ENCODE measurements around the gene NPTX1.

Gene NPTX1

DNA sequence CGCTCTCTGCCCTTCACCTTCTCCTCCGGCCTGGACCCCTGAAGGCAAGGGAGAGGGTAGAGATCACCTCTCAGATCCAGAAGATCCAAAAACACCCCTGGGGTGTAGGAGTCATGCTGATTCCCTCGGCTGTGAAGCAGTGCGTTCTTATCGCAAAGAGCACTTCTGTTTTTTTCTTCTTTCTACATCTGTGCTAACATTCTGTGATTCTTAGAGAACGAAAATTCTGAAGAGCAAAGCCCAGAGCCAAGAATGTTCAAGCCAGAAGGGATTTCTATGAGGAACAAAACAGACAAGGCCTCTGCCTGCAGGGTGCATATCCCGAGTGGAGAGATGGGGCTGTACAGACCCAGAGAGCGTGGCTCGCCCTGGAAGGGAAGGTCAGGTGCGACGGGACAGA lies 17.2 kb downstream of the NPTX1 start:
- DNase-seq (ENCODE audit: low read depth in 2 of 2), result no peak

DNA sequence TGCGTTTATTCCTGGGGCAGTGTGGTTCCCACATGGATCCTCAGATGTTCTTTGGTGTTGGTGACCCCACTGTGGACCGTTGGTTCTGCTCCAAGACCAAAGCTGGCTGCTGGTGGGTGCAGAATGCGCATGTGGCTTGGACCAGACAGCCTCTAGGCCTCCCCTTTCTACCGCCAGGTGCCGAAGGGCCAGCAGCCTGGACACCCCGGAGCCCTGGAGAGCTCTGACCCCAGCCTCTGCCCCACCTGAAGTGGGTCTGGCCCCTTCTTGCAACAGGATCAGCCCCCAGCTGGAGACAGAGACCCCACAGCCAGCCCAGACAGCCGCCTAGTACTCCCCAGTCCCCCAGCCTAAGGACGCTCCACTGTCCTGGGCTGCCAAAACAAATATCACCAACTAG lies 18.4 kb downstream of the NPTX1 start:
- no peak for DNase-seq (ENCODE audit: low read depth in 2 of 2)

DNA sequence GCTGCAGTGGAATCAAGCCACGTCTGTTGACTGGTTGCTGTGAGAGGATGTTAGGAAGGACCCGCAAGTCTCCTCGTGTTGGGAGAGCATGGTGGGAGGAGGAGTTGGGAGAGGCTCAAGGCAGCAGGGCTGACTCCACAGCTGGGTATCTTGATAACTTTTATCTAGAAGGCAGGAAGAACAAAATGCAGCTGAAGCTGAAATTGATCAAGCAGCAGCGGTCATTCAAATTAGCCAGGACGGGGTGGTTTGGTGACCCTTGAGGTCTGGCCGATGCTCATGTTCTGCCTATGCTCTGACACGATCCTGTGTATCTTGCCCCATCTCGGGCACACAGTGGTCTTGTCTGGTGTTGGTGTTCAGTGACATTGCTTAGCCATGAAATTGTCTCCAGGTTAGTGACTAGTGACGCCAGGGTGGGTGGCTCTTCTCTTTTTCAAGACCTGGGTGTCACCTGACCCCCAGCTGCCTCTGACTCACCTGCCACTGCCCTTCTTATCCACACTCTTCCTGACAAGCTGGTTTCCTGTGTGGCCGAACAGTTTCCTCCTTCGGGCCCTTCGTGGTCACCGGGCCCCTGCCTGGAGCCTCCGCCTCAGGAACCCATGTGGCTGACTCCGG lies 19.1 kb downstream of the NPTX1 start:
- DNase-seq (ENCODE audit: low read depth in 2 of 2), result no peak

DNA sequence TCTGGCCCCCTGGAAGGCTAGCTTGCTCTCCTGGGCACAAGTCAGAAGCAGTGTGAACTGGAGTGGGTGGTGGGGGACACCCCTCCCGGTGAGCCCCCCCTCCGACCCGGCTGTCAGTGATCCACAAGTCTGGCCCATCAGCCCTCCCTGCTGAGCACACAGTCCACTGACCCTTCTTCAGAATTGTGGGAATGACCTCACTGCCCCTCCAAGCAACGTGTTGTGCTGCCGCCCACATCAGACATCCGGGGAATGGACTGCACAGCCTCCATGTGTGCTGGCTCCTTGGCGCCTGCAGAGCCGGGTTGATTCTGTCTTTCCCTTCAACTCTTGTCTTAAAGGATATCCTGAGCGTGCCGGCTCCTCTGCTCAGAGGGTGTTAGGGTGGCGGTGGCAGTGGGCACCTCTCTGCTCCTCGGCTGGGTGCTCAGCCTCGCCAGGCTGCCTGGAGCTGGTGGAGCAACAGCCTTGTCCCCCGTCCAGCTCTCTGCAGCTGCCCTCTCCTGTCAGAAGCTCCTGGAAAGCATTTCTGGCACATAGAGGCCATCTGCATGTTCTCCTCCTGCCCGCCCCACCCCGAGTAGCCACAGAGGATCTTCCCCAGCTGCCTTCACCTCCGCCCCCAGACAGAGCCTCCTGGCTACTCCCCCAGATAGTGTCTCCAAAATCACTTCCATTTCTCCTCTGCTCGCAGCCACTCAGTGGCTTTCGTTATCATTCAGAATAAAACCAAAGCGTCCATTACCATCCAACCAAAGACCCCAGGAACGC lies 19.8 kb downstream of the NPTX1 start:
- no peak for DNase-seq (ENCODE audit: low read depth in 2 of 2)

DNA sequence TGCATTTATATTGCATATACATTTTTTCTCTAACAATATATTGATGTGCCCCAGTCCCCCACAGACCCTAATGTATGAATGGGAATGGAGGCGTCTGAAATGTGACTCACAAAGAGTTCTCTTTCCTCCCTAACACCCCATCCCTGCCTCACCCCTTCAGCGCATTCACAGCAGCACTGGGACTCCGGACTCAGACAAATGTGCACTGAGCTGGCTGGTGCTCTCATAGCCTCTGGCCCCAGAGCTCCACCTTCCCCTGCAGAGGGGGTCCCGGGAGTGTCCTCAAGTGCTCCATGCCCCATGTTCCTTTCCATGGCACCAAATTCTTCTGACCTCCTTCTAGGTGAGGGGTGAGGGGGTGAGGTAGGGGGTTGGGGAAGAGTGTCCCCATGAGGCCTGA lies 20.6 kb downstream of the NPTX1 start:
- DNase-seq (ENCODE audit: low read depth in 2 of 2), result no peak

DNA sequence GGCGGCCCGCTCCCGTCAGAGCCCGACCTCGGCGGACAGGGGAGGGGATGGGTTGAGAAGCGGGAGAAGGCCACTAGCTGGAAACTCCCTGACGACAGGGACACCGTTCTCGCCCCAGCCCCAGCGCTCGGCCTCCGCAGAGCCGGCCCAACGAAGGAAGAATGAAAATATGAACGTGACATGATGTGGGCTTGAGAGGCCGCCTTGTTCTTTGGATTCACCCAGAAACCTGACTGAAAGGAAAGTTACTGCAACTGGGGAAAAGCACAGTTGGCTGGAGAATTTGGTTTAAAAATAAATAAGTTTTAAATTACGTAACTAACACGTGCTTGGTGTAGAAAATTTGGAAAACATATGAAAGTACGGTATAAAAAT lies 21.1 kb downstream of the NPTX1 start:
- DNase-seq (ENCODE audit: low read depth in 2 of 2), result peak in 1 of 2 donors; percentile 44

DNA sequence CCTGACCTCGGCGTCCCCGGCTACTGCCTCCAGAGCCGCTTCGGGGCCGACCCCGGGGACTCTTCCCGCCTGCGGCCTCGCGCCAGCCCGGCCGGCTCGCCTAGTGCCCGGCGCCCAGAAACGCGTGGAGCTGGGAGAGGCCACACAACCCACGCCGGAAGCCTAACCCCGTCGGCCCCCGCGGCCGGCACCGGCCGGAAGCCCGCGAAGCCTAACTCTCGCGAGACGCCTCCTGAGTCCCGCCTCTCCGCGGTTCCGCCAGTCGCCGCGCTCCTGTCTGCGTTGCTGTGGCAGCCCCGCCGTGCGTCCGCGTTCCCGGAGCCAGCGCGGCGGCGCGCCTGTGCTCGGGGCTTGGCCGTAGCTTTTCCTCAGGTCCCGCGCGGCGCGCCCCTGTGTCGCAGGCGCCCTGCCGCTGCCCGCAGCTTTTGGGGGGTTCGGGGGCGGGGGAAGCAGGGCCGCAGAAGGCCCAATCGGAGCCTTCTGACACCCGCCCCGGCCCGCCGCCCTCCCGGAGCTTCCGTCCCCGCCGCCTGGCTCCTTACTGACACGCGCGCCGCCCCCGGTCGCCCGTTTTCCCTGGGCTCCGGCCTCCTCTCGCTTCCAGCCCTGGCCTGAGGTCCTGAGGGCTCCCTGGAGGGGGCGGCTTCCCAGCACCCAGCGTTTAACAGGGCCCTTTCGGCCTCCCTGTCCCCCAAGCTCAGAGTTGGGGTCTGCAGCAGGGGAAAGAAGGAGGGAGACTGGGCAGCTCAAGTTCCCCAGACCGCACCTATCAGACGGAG lies 21.7 kb downstream of the NPTX1 start:
- DNase-seq (ENCODE audit: low read depth in 2 of 2), result peak; percentile 87 to 95

DNA sequence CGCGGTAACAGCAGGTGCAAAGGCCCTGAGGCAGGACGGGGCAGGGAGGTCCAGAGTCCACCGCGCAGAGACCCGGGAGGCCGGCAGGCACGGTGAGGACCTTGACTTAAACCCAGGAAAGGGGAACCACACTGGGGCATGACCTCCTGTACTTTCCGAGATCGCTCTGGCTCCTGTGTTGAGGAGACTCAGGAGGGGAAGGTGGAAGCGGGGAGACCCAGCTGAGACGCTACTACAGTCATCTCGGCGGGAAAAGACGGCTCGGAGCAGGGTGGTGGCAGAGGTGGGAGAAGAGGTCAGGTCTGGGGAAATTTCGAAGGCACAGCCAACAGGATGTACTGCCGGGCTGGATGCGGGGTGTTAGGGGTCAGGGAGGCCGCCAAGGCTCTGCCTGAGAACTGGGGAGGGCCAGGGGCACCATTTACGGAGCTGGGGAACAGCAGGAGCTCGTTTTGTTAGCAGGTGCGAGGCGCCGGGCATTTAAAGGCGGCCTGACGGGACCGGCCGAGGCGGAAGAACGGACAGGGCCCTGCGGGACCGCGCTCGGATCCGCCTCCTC lies 22.3 kb downstream of the NPTX1 start:
- no peak for DNase-seq (ENCODE audit: low read depth in 2 of 2)

DNA sequence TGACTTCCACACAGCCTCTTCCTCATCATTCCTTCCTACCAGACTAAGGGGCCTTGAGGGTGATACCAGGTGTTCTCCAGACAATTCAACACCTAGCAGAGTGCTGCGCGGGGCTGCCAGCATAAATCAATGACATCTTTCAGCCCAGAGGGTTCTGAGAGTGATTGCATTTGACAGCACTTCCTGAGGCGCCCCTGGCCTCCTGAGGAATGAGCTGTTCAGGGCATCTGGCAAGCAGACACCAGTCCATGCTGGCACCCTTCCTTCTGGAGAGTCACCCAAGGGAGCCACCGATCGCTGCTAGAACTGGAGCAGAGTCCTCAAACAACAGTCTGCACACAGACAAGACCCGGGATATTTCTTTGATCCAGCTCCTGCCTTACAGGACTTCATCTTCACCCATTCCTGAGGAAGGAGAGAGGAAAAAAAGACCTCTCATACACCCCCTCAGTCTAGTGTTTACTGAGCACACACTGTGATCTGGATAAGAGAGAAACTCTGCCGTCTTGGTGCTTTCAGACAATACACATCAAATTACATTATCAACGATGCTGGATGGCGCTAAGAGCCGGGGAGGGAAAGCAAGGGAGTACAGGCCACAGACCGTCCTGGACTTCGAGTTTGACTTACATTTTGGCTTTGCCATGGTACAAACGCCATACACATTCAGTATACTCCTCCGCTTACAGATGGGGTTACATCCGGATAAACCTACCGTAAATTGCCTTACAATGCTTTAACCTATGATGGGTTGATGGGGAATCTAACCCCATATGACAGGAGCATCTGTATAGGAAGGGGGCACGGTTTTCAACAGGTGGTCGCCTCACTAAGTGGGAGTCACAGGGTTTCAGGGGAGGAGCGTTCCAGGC lies 23.0 kb downstream of the NPTX1 start:
- no peak for DNase-seq (ENCODE audit: low read depth in 2 of 2)

DNA sequence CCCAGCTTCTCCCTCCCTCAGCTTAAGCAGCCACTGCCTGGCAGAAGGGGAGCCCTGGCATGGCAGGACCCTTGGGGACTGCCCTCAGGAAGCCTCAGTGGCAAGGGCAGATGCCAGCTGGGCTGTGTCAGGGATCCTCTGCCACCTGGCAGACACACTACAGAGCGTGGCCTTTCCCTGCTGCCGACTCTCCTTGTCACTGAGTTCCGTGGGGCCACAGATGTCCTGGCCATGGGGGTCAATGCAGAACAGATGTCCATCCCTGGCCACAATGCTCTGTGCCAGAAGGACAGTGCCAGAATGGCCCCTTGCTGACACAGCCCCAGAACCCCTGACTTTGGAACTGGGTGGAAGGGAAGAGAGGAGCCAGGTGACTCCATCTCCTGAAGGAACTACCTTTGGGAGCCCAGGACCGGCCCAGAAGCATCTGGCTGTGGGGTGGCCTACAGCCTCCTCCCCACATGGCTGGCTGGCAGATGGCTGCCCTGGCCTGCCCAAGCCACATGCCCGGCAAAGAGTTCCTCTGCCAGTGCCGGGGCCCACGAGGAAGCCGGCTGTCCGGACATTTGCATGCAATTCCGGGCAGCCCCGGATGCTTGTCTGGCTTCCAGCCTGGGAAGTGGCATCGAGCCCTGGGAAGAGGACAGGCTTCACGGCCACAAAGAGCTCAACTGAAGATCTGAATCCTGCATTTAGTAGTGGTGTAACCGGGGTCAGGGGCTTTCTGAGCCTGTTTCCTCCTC lies 24.1 kb downstream of the NPTX1 start:
- no peak for DNase-seq (ENCODE audit: low read depth in 2 of 2)

DNA sequence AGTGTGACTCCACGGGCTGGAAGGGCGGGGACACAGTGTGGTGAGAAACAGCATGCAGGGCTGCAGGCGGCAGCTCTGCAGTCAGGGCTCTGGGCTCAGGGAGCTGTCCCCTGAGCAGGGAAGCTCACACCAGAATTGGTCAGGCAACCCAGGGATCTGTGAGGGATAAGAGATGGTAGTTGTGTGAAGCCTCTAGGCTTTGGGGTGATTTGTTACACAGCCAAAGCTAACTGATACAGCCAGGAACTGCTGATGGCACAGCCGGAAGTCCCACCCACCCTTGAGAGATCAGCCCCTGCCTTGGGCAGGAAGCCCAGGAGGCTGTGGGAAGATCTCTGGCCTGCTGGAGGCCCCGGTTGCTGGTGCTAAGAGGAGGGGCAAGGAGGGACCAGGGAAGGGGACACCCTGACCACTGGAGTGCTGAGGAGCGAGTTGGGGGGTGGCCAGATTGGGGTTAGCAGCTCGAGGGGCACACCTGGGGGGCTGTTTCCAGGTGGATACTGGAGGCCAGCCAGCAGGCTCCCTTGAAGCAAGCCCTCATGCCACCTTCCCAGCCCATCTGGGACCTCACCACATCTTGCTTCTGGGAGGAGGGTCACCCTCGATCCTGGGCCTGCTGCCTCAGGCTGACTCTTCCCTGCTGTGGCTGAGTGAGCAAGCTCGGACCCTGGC lies 25.2 kb downstream of the NPTX1 start:
- no peak for DNase-seq (ENCODE audit: low read depth in 2 of 2)

DNA sequence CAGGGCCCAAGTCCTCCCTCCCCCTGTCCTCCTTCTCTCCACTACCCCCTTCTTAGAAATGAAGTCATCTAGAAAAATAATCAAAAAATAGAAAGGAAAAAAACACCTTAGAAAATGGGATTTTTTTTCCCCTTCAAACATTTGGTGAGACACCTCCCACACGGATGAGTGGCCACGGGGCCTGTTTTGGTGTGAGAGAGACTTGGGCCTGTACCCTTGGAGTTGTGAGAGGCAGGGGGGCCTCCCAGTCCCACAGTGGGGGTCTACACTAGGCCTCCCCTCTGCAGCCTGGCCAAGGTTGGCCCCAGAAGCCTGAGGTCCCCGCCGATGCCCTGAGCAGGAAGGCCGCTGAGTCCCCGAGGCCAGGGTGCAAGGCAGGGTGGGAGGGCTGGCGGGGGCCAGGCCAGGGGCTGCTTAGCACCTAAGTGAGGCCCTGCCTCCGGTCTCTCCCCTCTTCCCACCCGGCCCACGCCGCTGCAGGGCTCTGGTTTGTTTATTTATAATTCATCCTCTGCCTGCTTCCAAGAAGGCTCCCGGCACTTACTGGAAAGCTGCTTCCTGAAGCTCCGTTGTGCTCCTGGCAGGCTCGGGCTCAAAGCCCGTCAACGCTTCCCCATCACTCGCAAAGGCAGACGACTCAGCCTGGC lies 26.4 kb downstream of the NPTX1 start:
- DNase-seq (ENCODE audit: low read depth in 2 of 2), result no peak

DNA sequence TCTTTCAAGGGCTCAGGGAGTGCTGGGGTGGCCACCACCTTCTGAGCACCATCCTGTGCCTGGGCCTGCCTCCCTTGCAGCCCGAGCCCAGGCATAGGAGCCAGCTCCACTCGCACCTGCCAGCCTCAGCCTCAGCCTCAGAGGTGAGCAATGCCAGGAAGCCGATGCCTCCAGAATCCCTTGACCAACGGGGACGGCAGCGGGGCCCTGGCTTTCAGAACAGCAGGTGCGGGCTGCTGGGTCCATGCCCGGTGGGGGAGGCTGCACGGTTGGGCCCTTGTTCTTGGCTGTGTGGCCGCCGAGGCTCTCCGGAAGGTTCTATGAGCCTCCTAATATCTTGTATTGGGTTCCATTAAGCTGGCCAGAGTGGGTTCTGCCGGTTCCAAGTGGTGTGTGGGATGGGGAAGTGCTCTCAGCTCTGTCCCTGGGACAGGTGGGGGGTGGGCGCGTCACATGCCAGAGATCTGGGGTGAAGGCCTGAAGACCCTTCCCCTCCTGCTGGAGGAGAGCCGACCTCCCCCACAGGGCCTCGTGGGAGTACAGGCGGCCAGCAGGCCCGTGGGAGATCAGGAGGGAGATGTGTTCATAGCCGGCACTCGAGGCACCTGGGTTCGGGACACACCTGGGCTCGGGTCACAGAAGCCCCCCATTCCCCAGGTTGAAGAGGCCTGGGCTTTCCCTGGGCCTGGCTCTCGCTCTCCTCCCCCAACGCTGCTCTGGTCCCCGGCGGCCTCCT lies 27.0 kb downstream of the NPTX1 start:
- DNase-seq (ENCODE audit: low read depth in 2 of 2), result no peak

DNA sequence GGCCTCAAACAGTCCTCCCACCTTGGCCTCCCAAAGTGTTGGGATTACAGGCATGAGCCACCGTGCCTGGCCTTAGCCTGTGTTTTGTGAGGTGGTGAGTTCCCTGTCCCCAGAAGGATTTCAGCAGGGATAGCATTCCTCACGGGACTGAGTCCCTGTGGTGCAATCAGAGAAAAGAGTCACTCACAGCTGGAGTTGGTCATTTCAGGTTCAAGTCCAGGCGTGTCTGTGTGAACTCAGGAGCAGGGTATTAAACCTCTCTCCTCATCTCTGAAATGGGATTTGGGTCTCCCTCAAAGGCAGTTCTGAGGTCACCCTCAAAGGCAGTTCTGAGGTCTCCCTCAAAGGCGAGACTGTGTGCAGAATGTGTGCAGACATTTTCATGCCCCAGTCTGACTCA lies 28.6 kb downstream of the NPTX1 start:
- DNase-seq (ENCODE audit: low read depth in 2 of 2), result no peak

DNA sequence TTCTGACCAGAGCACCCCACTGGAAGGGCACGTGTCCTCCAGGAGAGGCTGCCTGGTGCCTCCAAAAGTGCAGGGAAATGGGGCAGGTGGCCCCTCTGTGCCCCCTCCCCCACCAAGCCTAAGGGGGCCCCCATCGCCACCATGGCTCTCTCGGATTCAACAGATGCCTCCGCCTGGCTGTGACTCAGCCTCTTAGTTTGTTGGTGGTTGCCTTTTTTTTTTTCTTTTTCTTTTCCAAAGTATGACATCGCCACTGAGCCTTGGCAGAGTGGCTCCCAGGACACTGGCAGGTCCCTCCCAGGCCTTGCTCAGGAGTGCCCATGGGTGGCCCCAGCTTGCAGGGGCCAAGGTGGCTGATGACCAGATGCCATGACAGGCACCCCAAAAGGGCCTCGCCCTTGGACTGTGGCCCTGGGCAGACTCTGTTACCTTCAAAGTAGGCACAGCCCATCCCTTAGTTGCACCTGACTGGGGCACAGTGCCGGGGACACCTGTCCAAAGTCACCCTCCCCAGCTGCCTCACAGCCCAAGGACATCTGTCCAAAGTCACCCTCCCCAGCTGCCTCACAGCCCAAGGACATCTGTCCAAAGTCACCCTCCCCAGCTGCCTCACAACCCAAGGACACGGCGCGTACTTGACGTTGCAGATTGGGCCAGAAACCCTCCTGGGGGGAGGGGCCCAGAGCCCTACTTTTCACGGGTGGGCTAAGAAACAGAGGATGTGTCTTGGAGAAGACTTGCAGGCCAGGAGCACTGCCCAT lies 29.6 kb downstream of the NPTX1 start:
- no peak for DNase-seq (ENCODE audit: low read depth in 2 of 2)

DNA sequence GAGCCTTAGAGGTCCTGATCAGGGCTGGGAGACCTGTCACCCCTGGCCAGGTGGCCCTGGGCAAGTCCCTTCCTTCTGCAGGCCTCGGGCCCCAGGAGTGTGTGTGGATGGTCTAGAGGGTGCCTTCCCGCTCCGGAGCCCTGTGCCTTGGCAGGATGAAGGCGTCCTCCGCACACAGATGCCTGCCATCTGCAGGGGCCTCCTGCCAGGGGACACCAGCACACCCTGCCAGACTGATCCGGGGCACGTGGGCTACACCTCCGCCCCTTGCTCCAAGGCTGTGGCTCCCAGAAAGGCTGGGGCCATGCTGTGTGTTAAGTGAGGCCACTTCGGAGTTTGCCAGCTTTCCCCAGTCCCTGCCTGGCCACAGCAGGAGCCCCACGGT lies 30.7 kb downstream of the NPTX1 start:
- no peak for DNase-seq (ENCODE audit: low read depth in 2 of 2)

DNA sequence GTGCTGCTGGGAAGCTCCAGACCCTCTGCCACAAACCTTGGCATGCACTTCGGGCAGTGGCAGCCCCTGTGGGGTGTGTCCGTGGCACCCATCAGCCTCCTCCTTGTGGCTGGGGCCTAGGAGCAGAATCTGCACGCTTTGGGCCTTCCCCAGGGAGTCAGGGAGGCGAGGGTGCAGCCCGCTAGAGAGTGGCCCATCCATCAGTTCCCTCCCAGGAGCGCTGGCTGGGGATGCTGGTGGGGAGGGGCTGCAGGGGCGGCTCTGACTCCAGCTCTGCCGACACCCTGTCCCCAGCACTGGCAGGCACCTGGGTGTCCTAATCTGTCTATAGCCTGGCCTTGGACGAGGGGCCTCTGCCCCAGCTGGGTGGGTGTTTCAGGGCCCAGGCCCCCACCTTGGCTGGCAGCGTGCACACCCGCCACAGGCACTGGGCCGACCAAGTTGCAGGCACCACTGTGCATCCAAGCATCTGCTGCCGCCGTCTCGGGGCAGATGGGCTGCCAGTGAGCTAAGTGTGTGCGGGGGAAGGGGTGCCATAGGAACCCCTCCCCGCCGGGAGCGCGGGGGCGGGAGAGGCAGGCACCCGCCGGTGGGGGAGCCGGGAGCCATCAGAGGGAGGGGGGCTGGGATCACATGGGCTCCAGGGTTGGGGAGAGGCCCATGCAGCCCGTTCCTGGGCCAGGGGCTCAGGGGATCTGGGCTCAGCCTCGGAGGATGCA lies 31.2 kb downstream of the NPTX1 start:
- no peak for DNase-seq (ENCODE audit: low read depth in 2 of 2)

DNA sequence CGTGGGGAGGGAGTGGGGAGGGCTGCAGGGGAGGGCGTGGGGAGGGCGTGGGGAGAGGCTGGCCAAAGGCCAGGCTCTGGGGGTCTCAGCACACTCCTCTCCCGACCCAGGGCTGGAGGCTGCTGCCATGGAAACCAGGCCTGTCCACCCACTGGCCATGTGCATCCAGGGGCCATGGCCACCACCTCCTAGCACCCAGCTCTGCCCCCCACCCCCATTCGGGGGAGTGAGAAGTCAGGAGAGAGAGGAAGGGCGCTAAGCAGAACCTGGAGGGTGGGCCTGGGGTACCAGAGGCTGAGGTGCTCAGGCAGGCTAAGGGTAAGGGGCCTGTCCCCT lies 31.8 kb downstream of the NPTX1 start:
- no peak for DNase-seq (ENCODE audit: low read depth in 2 of 2)

Data from stimulated activated CD8-positive, alpha-beta memory T cell treated with anti-CD3 and anti-CD28 coated beads, Interleukin-7, amount 100 ng/mL, for 4 hours (primary cell).